ENCODE measurements around the gene LRIT2. TPM values are rescaled to one million over a fixed set of nuclear protein-coding genes. Genes with fewer than 3 reads are reported as not detected.

LRIT2 gene
- polyA plus RNA-seq, 1 donor from 2014 or later, result not detected

DNA sequence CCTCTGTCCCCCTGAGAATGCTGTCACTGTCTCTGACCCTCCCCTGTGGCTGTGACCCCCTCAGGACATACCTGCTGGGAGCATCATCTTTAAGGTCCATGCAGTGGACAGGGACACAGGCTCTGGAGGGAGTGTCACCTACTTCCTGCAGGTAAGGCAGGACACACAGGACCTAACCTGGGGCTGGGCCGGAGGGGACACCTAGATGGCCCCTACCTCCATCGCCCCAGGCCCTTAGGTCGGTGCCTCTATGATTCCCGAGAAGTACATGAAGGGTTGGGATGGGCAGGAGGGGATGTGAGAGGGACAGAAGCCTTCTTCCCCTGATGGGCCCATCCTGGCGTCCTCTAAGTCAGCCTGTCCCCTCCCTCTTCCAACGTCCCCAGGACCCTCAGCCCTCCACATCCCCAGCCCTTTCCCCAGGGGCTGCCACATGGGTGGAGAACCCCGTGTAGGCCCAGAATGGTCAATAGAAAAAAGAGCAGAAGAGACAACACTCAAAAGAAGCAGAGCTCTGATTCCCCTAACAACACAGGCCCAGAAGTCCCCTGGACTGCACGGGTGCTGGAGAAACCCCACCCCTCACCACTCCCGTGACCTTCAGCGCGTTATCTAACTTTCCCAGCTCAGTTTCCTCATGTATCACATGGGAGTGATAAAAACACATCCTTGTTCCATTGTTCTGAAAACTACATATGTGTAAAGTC is 24.7 kb downstream of the LRIT2 start:
- H4K20me1 ChIP-seq (ENCODE audit: insufficient read depth), result no peaks in the 10 kb centered on the region
- H3K4me2 ChIP-seq (ENCODE audit: low read length), result no peak overlapping the region
- no peaks in the 10 kb centered on the region for H3K9me3 ChIP-seq (ENCODE audit: low read length)
- H3K36me3 ChIP-seq (ENCODE audit: insufficient read depth, low read length), result no peaks in the 10 kb centered on the region
- no peaks in the 10 kb centered on the region for H3K79me2 ChIP-seq (replicated peaks; ENCODE audit: insufficient read depth, low read length)
- no peak overlapping the region for H3K9ac ChIP-seq (ENCODE audit: low read length)
- H3F3A ChIP-seq (ENCODE audit: insufficient read depth, low read length, poor library complexity, severe bottlenecking), result no peaks in the 10 kb centered on the region
- no peak overlapping the region for H3K4me3 ChIP-seq (ENCODE audit: low read length)
- no peak overlapping the region for H3K27ac ChIP-seq (ENCODE audit: low read length)
- peaks cover 4% of the 10 kb centered on the region for H3K27me3 ChIP-seq (ENCODE audit: insufficient read depth, low read depth, low read length)
- no peak overlapping the region for H2AFZ ChIP-seq (ENCODE audit: low read depth, low read length)
- TF ChIP-seq POLR2AphosphoS5 (IDR thresholded peaks at IDR 0.05) (no peak), EP300 (conservative IDR thresholded peaks at IDR 0.05; ENCODE audit: poor library complexity, severe bottlenecking) (no peak), EZH2 (IDR thresholded peaks at IDR 0.05; ENCODE audit: borderline replicate concordance, insufficient read depth, low read length, poor library complexity, severe bottlenecking) (no peak), SMC3 (conservative IDR thresholded peaks at IDR 0.05; ENCODE audit: poor library complexity) (no peak), CTCF (IDR thresholded peaks at IDR 0.05; ENCODE audit: poor library complexity, severe bottlenecking) (no peak), MXI1 (conservative IDR thresholded peaks at IDR 0.05; ENCODE audit: poor library complexity, severe bottlenecking) (no peak), REST (IDR thresholded peaks at IDR 0.05; ENCODE audit: borderline replicate concordance) (no peak), TAF1 (IDR thresholded peaks at IDR 0.05; ENCODE audit: low read depth) (no peak), RAD21 (conservative IDR thresholded peaks at IDR 0.05) (no peak)
- H3K9me2 ChIP-seq (ENCODE audit: insufficient read depth, low read length), result no peaks in the 10 kb centered on the region

DNA sequence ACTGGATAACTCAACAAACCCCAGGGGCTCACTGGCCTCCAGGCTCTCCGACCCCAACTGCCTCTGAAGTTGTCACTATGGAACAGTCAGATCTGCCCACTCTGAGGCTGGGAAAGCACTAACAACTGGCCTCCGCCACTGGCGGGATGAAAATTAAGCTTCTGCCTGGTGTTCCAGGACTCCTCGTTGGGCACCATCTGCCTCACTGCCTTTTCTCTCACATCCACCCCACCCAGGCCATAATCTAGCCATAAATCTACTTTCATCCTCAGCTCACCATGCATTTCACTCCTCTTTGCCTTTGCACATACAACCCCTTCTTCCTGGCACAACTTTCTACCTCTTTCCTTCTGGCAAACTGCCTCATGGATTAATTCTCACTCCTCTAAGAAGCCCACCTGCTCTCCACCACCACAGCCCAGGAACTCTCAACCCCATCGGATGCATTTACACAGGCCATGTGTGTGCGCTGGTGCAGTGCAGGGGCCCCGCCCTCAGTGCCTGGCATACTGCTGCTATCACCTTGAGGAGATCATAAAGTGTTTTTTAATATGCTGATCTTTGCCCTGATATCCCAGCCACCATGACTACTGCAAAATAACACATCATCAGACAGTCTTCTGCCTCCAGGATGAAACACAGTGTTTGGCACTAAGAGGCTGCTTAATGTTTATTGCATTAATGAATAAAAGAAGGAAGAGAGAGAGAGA is 27.0 kb downstream of the LRIT2 start:
- Histone ChIP-seq H4K20me1 (ENCODE audit: insufficient read depth) (no peaks in the 10 kb centered on the region), H3K9me2 (ENCODE audit: insufficient read depth, low read length) (no peaks in the 10 kb centered on the region), H2AFZ (ENCODE audit: low read depth, low read length) (no peak overlapping the region), H3K9ac (ENCODE audit: low read length) (no peak overlapping the region), H3K4me3 (ENCODE audit: low read length) (no peak overlapping the region), H3K27me3 (ENCODE audit: insufficient read depth, low read depth, low read length) (peaks cover 27% of the 10 kb centered on the region), H3K36me3 (ENCODE audit: insufficient read depth, low read length) (no peaks in the 10 kb centered on the region), H3K9me3 (ENCODE audit: low read length) (no peaks in the 10 kb centered on the region), H3K27ac (ENCODE audit: low read length) (no peak overlapping the region), H3K4me2 (ENCODE audit: low read length) (no peak overlapping the region), H3K79me2 (replicated peaks; ENCODE audit: insufficient read depth, low read length) (no peaks in the 10 kb centered on the region), H3F3A (ENCODE audit: insufficient read depth, low read length, poor library complexity, severe bottlenecking) (no peaks in the 10 kb centered on the region)
- TF ChIP-seq RAD21 (conservative IDR thresholded peaks at IDR 0.05), result no peak
- no peak for TF ChIP-seq POLR2AphosphoS5 (IDR thresholded peaks at IDR 0.05)
- TF ChIP-seq TAF1 (IDR thresholded peaks at IDR 0.05; ENCODE audit: low read depth), result no peak
- TF ChIP-seq SMC3 (conservative IDR thresholded peaks at IDR 0.05; ENCODE audit: poor library complexity), result no peak
- no peak for TF ChIP-seq EP300 (conservative IDR thresholded peaks at IDR 0.05; ENCODE audit: poor library complexity, severe bottlenecking)
- no peak for TF ChIP-seq MXI1 (conservative IDR thresholded peaks at IDR 0.05; ENCODE audit: poor library complexity, severe bottlenecking)

Measured in neural cell (in vitro differentiated cells).